Ishikawa (cell line): ENCODE data around the gene IFI16.

ENCODE experiments used
- CEBPB ChIP-seq: IDR thresholded peaks from 2 replicates; pipeline ENCODE4 v1.6.1; 2012
- CREB1 ChIP-seq: IDR thresholded peaks from 2 replicates; pipeline ENCODE4 v1.6.1; 2012; ENCODE audit warnings: low read depth
- EGR1 ChIP-seq: IDR thresholded peaks from 2 replicates; pipeline ENCODE4 v1.6.1; 2012
- EP300 ChIP-seq: IDR thresholded peaks from 2 replicates; pipeline ENCODE4 v1.6.1; 2012; ENCODE audit warnings: borderline replicate concordance
- FOXM1 ChIP-seq: IDR thresholded peaks from 2 replicates; pipeline ENCODE4 v1.6.1; 2012; ENCODE audit warnings: low read depth, borderline replicate concordance
- NFIC ChIP-seq: IDR thresholded peaks from 2 replicates; pipeline ENCODE4 v1.6.1; 2012
- RAD21 ChIP-seq: IDR thresholded peaks from 2 replicates; pipeline ENCODE4 v1.6.1; 2012; ENCODE audit warnings: low read depth
- TAF1 ChIP-seq: IDR thresholded peaks from 2 replicates; pipeline ENCODE4 v1.6.1; 2012; ENCODE audit warnings: low read depth, mild to moderate bottlenecking
- TCF12 ChIP-seq: IDR thresholded peaks from 2 replicates; pipeline ENCODE4 v1.6.1; 2012; ENCODE audit warnings: low read depth
- YY1 ChIP-seq: IDR thresholded peaks from 2 replicates; pipeline ENCODE4 v1.6.1; 2012; ENCODE audit warnings: low read depth
- TF ChIP-seq, protein P1 (sequence below): IDR thresholded peaks from 2 replicates; pipeline ENCODE4 v1.6.1; 2012
- TF ChIP-seq, protein P2 (sequence below): IDR thresholded peaks from 2 replicates; pipeline ENCODE4 v1.6.1; 2012

DNA sequence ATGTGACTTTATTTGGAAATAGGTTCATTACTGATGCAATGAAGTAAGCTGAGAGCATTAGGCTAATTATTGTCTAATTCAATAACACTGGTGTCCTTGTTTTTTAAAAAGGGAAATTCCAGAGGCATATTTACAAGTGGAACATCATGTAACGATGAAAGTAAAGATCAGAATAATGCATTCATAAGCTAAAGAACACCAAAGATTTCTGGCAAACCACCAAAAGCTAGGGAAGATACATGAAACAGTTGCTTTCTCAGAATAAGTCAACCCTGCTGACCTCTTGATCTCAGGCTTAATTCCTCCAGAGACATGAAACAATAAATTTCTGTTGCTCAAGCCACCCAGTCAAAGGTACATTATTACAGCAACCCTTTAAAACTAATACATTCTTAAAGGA lies 20.3 kb upstream of the IFI16 start:
- TF ChIP-seq YY1 (no peak), CREB1 (no peak), NFIC (no peak), FOXM1 (no peak), RAD21 (no peak), EGR1 (no peak), EP300 (no peak), CEBPB (no peak), TCF12 (no peak), TAF1 (no peak)
- TF ChIP-seq, protein P1, sequence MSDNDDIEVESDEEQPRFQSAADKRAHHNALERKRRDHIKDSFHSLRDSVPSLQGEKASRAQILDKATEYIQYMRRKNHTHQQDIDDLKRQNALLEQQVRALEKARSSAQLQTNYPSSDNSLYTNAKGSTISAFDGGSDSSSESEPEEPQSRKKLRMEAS = no peak
- TF ChIP-seq, protein P2, sequence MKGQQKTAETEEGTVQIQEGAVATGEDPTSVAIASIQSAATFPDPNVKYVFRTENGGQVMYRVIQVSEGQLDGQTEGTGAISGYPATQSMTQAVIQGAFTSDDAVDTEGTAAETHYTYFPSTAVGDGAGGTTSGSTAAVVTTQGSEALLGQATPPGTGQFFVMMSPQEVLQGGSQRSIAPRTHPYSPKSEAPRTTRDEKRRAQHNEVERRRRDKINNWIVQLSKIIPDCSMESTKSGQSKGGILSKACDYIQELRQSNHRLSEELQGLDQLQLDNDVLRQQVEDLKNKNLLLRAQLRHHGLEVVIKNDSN = no peak
